K562 (cell line): ENCODE results near the gene MSMO1. TPM values are rescaled to one million over a fixed set of nuclear protein-coding genes. Genes with fewer than 3 reads are reported as not detected.
A peak's percentile ranks its signal among the peaks of the same experiment; 100 is the strongest.

Experiments
- BRD9 ChIP-seq: fragments of 450-650 bp; IDR thresholded peaks from 2 replicates; pipeline ENCODE4 v1.6.1; 2018; ENCODE audit warnings: low read depth; ENCODE audit not compliant: partially characterized antibody
- CCNT2 ChIP-seq: IDR thresholded peaks from 2 replicates; pipeline ENCODE4 v1.6.1; 2011; ENCODE audit warnings: borderline replicate concordance, low read depth, mild to moderate bottlenecking, moderate library complexity, mixed read lengths, low read length; ENCODE audit not compliant: insufficient read length; ENCODE audit errors: extremely low read depth
- DACH1 ChIP-seq: fragments of 450-650 bp; IDR thresholded peaks from 2 replicates; pipeline ENCODE4 v1.6.1; 2018; ENCODE audit not compliant: partially characterized antibody
- DNMT1 ChIP-seq: fragments of 450-650 bp; IDR thresholded peaks from 2 replicates; pipeline ENCODE4 v1.6.1; 2016; ENCODE audit warnings: antibody characterized with exemption, mild to moderate bottlenecking
- HMGN3 ChIP-seq: IDR thresholded peaks from 2 replicates; pipeline ENCODE4 v1.6.1; 2011; ENCODE audit warnings: borderline replicate concordance, low read depth, mild to moderate bottlenecking, mixed read lengths, low read length; ENCODE audit not compliant: insufficient read length; ENCODE audit errors: extremely low read depth
- ILF3 ChIP-seq: fragments of 450-650 bp; IDR thresholded peaks from 2 replicates; pipeline ENCODE4 v1.6.1; 2018; ENCODE audit warnings: antibody characterized with exemption, mild to moderate bottlenecking, moderate library complexity, borderline replicate concordance
- KHSRP ChIP-seq: fragments of 450-650 bp; IDR thresholded peaks from 2 replicates; pipeline ENCODE4 v1.6.1; 2017
- KLF10 ChIP-seq: fragments of 250-450 bp; sonication (Bioruptor Pico); IDR thresholded peaks from 2 replicates; pipeline ENCODE4 v1.6.1; 2021; ENCODE audit warnings: matching md5 sums
- MEF2D ChIP-seq: conservative IDR thresholded peaks from 2 replicates; pipeline ENCODE4 v1.6.1; 2016; ENCODE audit warnings: low read depth, missing genetic modification characterization, missing compliant biosample characterization
- MEIS2 ChIP-seq: fragments of 450-650 bp; IDR thresholded peaks from 2 replicates; pipeline ENCODE4 v1.6.1; 2014; ENCODE audit warnings: mild to moderate bottlenecking; ENCODE audit not compliant: partially characterized antibody
- MYNN ChIP-seq, 2 experiments: sonication (generic); formaldehyde crosslinking in 1 of 2; IDR thresholded peaks; 2 replicates each; pipeline versions ENCODE4 v1.5.0 to v1.6.1; 2016 to 2020; ENCODE audit warnings: antibody characterized with exemption in 1 of 2, missing genetic modification reagents in 1 of 2
- POLR2AphosphoS2 ChIP-seq: IDR thresholded peaks from 2 replicates; pipeline ENCODE4 v1.6.1; 2012; ENCODE audit warnings: low read length, improper control_type of control experiment
- POLR2B ChIP-seq: fragments of 450-650 bp; IDR thresholded peaks from 2 replicates; pipeline ENCODE4 v1.6.1; 2018; ENCODE audit warnings: low read depth; ENCODE audit not compliant: partially characterized antibody
- SUPT5H ChIP-seq: fragments of 450-650 bp; IDR thresholded peaks from 2 replicates; pipeline ENCODE4 v1.6.1; 2016
- polyA plus RNA-seq, 8 experiments: library from polyadenylated mRNA; depleted of rRNA in 4 of 8; stranded (reverse) in 5 of 8; unstranded in 3 of 8; fragments of >200 nt; fragmentation: Nextera tagmentation in 2 of 8; fragmentation: Illumina TruSeq in 1 of 8; extraction: Ambion mirVana in 2 of 8; extraction: Trizol in 1 of 8; gene quantifications; 2 replicates each; pipeline versions ENCODE4 v1.2.1 to v1.2.3, GENCODE V29; 2011 to 2014; ENCODE audit warnings: inconsistent platforms in 1 of 8, missing spikeins in 1 of 8
- total RNA-seq, 7 experiments: library from RNA; depleted of rRNA in 6 of 7; stranded (reverse); fragments of >200 nt in 6 of 7; fragmentation: Illumina TruSeq in 2 of 7; extraction: Trizol in 2 of 7; gene quantifications; 2 replicates each; pipeline versions ENCODE4 v1.2.1 to v1.2.3, GENCODE V29; 2011 to 2021; ENCODE audit warnings: low replicate concordance in 1 of 7
- TF ChIP-seq, protein P1 (sequence below): fragments of 200-800 bp; sonication (Bioruptor generic); IDR thresholded peaks from 2 replicates; pipeline ENCODE4 v1.6.1; 2016; ENCODE audit warnings: missing genetic modification characterization, missing compliant biosample characterization
- TF ChIP-seq, protein P2 (sequence below), 3 experiments: IDR thresholded peaks in 2 of 3; conservative IDR thresholded peaks in 1 of 3; 2 replicates each; pipeline ENCODE4 v1.5.1; 2011 to 2012; ENCODE audit warnings: low read length in 3 of 3, mild to moderate bottlenecking in 3 of 3, control low read depth in 2 of 3, improper control_type of control experiment in 1 of 3, inconsistent platforms in 1 of 3, low read depth in 1 of 3, mixed read lengths in 1 of 3, moderate library complexity in 1 of 3; ENCODE audit not compliant: insufficient read depth in 2 of 3
- TF ChIP-seq, protein P3 (sequence below): sonication (generic); formaldehyde crosslinking; IDR thresholded peaks from 2 replicates; pipeline ENCODE4 v1.8.0; 2022; ENCODE audit warnings: missing genetic modification reagents, mild to moderate bottlenecking, borderline replicate concordance
- TF ChIP-seq, protein P4 (sequence below): fragments of 250-450 bp; sonication (Bioruptor Pico); IDR thresholded peaks from 2 replicates; pipeline ENCODE4 v1.5.0; 2020; ENCODE audit warnings: mild to moderate bottlenecking

Gene MSMO1
- total and polyA plus RNA-seq, 9 of the 15 experiments (the other 6 are each of a cell fraction or from before 2014, with no cell fraction given) = 32.0 to 172 (median 63.5) TPM

DNA sequence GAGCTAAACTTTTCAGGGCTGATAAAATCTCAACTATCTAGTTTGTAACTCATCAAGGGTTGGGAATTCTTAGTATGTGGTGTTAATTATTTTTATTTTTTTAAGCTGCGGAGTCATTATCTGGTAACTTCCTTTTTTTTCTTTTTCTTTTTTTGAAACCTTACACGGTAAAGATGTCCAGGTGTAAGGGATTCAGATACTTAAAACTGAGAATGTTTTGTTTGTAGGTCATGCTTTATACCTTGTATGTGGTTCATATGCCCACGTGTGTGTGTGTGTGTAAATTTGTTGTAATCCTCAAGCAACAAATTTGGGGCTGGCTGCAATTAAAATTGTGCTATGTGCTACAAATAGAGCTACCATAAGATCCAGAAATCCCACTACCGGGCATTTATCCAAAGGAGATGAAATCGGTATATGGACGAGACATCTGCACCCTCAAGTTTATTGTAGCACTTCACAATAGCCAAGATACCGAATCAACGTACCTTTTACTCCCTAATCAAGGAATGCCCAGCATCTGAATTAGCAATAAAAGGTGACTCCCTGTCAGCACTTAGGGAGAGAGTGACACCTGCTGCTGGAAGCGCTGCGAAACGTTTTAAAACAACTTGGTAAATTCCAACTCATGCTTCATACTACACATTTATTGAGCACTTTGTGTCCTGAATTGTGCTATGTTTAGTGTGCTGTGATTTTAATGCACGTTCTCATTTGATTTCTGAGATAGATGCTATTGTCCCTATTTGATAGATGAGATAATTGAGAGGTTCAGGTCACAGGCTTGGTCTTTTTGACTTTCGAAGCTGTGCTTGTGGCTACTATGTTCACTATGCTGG lies 16.1 kb downstream of the MSMO1 start (continued):
- TF ChIP-seq, protein P1, sequence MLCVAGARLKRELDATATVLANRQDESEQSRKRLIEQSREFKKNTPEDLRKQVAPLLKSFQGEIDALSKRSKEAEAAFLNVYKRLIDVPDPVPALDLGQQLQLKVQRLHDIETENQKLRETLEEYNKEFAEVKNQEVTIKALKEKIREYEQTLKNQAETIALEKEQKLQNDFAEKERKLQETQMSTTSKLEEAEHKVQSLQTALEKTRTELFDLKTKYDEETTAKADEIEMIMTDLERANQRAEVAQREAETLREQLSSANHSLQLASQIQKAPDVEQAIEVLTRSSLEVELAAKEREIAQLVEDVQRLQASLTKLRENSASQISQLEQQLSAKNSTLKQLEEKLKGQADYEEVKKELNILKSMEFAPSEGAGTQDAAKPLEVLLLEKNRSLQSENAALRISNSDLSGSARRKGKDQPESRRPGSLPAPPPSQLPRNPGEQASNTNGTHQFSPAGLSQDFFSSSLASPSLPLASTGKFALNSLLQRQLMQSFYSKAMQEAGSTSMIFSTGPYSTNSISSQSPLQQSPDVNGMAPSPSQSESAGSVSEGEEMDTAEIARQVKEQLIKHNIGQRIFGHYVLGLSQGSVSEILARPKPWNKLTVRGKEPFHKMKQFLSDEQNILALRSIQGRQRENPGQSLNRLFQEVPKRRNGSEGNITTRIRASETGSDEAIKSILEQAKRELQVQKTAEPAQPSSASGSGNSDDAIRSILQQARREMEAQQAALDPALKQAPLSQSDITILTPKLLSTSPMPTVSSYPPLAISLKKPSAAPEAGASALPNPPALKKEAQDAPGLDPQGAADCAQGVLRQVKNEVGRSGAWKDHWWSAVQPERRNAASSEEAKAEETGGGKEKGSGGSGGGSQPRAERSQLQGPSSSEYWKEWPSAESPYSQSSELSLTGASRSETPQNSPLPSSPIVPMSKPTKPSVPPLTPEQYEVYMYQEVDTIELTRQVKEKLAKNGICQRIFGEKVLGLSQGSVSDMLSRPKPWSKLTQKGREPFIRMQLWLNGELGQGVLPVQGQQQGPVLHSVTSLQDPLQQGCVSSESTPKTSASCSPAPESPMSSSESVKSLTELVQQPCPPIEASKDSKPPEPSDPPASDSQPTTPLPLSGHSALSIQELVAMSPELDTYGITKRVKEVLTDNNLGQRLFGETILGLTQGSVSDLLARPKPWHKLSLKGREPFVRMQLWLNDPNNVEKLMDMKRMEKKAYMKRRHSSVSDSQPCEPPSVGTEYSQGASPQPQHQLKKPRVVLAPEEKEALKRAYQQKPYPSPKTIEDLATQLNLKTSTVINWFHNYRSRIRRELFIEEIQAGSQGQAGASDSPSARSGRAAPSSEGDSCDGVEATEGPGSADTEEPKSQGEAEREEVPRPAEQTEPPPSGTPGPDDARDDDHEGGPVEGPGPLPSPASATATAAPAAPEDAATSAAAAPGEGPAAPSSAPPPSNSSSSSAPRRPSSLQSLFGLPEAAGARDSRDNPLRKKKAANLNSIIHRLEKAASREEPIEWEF = no peak
- TF ChIP-seq ILF3 (peak; percentile 80), MYNN (IDR thresholded peaks at IDR 0.05) (peak; percentile 38; the same call in 1 of the 2 replicates), MYNN (CRISPR knock-in tag; IDR thresholded peaks at IDR 0.05) (no peak), POLR2AphosphoS2 (peak; percentile 96), MEF2D (tag) (no peak), KHSRP (peak; percentile 54; the same call in 1 of the 2 replicates), CCNT2 (peak; percentile 46), KLF10 (CRISPR knock-in tag) (0 out of 2 replicates have a peak, but pooled peaks have one; percentile 8), MEIS2 (peak; percentile 3), SUPT5H (peak; percentile 88), BRD9 (no peak), POLR2B (peak; percentile 61), DACH1 (no peak), HMGN3 (peak; percentile 18), DNMT1 (peak; percentile 49; the same call in 1 of the 2 replicates)
- TF ChIP-seq, protein P2, sequence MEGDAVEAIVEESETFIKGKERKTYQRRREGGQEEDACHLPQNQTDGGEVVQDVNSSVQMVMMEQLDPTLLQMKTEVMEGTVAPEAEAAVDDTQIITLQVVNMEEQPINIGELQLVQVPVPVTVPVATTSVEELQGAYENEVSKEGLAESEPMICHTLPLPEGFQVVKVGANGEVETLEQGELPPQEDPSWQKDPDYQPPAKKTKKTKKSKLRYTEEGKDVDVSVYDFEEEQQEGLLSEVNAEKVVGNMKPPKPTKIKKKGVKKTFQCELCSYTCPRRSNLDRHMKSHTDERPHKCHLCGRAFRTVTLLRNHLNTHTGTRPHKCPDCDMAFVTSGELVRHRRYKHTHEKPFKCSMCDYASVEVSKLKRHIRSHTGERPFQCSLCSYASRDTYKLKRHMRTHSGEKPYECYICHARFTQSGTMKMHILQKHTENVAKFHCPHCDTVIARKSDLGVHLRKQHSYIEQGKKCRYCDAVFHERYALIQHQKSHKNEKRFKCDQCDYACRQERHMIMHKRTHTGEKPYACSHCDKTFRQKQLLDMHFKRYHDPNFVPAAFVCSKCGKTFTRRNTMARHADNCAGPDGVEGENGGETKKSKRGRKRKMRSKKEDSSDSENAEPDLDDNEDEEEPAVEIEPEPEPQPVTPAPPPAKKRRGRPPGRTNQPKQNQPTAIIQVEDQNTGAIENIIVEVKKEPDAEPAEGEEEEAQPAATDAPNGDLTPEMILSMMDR (IDR thresholded peaks at IDR 0.05 in 2 of 3, conservative IDR thresholded peaks at IDR 0.05 in 1 of 3; ENCODE audit: insufficient read depth in 2 of 3, low read depth in 1 of 3, low read length in 3 of 3) = peak in 2 of 3 experiments; percentile 24 to 25; a peak in 2 of 6 replicates
- TF ChIP-seq, protein P3, sequence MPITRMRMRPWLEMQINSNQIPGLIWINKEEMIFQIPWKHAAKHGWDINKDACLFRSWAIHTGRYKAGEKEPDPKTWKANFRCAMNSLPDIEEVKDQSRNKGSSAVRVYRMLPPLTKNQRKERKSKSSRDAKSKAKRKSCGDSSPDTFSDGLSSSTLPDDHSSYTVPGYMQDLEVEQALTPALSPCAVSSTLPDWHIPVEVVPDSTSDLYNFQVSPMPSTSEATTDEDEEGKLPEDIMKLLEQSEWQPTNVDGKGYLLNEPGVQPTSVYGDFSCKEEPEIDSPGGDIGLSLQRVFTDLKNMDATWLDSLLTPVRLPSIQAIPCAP = no peak
- TF ChIP-seq, protein P4, sequence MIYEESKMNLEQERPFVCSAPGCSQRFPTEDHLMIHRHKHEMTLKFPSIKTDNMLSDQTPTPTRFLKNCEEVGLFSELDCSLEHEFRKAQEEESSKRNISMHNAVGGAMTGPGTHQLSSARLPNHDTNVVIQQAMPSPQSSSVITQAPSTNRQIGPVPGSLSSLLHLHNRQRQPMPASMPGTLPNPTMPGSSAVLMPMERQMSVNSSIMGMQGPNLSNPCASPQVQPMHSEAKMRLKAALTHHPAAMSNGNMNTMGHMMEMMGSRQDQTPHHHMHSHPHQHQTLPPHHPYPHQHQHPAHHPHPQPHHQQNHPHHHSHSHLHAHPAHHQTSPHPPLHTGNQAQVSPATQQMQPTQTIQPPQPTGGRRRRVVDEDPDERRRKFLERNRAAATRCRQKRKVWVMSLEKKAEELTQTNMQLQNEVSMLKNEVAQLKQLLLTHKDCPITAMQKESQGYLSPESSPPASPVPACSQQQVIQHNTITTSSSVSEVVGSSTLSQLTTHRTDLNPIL = no peak
